Parathyroid adenoma (tissue), 2 donors: ENCODE data around the gene DPYSL4.

Experiments used
- H2AFZ ChIP-seq: fragments of 300-600 bp; sonication (generic); one replicate; pipeline ENCODE4 v1.7.0; 2017; ENCODE audit warnings: antibody characterized with exemption, mild to moderate bottlenecking
- H3K27ac ChIP-seq: fragments of 300-600 bp; sonication (generic); one replicate; pipeline ENCODE4 v1.7.0; 2017
- H3K27me3 ChIP-seq: fragments of 300-600 bp; sonication (generic); one replicate; pipeline ENCODE4 v1.7.0; 2017; ENCODE audit warnings: low read length; ENCODE audit not compliant: control insufficient read depth, insufficient read depth
- H3K36me3 ChIP-seq: fragments of 300-600 bp; sonication (generic); one replicate; pipeline ENCODE4 v1.7.0; 2017; ENCODE audit warnings: low read length; ENCODE audit not compliant: control insufficient read depth, insufficient read depth
- H3K4me1 ChIP-seq: fragments of 300-600 bp; sonication (generic); one replicate; pipeline ENCODE4 v1.7.0; 2017; ENCODE audit warnings: control low read depth
- H3K4me2 ChIP-seq: fragments of 300-600 bp; sonication (generic); one replicate; pipeline ENCODE4 v1.7.0; 2017; ENCODE audit warnings: low read length
- H3K4me3 ChIP-seq: fragments of 300-600 bp; sonication (generic); one replicate; pipeline ENCODE4 v1.7.0; 2017; ENCODE audit warnings: low read depth, low read length
- H3K79me2 ChIP-seq: fragments of 300-600 bp; sonication (generic); one replicate; pipeline ENCODE4 v1.7.0; 2017; ENCODE audit warnings: control low read depth
- H3K9ac ChIP-seq: fragments of 300-600 bp; sonication (generic); one replicate; pipeline ENCODE4 v1.7.0; 2017; ENCODE audit warnings: mild to moderate bottlenecking
- H3K9me3 ChIP-seq: fragments of 300-600 bp; sonication (generic); one replicate; pipeline ENCODE4 v1.7.0; 2017; ENCODE audit warnings: low read length; ENCODE audit not compliant: control insufficient read depth
- CTCF ChIP-seq: fragments of 300-600 bp; sonication (generic); IDR thresholded peaks from one replicate; pipeline ENCODE4 v1.7.0; 2017; ENCODE audit warnings: antibody characterized with exemption, mild to moderate bottlenecking
- donor health status: primary hyperparathyroidism.

The DPYSL4 gene

GRCh38 chr10:132225849-132226205 lies 39.1 kb downstream of the DPYSL4 start:
- Histone ChIP-seq H3K79me2 (no peaks in the 10 kb centered on the region), H3K9me3 (no peaks in the 10 kb centered on the region), H3K4me1 (no peaks in the 10 kb centered on the region), H3K4me3 (no peak overlapping the region), H3K36me3 (no peaks in the 10 kb centered on the region), H2AFZ (no peak overlapping the region), H3K27me3 (no peaks in the 10 kb centered on the region), H3K4me2 (no peak overlapping the region), H3K27ac (no peak overlapping the region), H3K9ac (no peak overlapping the region)
- TF ChIP-seq CTCF: no peak

DNA sequence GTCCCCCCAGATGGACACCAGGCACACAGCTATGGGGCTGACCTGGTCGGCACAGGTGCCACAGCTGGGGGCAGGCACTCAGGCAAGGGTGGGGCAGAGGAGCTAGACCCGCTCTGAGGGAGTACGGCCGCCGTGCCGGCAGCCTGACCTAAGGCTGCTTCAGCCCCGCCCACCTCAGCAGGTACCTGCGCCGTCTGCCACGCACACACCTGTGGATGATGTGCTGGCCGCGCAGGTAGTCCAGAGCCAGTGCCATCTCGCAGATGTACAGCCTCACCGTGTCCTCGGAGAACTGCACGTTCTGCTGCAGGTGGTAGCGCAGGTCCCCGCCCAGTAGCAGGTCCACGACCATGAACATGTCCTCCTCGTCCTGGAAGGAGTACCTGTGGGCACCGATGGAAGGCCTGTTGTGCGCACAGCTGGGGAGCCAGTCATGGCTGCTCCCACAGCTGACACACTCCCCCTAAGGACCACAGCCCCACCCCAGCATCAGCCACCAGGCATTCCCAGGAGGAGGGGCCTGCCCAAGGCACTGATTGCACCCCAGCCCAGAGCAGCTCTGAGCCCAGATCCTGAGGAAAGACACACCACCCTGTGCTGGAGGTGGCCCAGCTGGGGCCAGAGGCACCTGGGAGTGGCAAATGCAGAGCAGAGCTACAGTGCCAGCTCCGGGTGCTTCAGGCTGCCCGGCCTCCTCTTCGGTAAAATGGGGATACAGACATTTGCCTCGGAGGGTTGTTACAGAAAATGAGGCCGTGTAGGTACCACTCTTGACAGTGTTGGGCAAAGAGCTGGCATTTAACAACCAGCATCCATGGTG lies 40.0 kb downstream of the DPYSL4 start:
- no peaks in the 10 kb centered on the region for H3K4me1 ChIP-seq
- no peaks in the 10 kb centered on the region for H3K36me3 ChIP-seq
- no peaks in the 10 kb centered on the region for H3K9me3 ChIP-seq
- no peak overlapping the region for H3K27ac ChIP-seq
- no peaks in the 10 kb centered on the region for H3K27me3 ChIP-seq
- no peak overlapping the region for H2AFZ ChIP-seq
- no peaks in the 10 kb centered on the region for H3K79me2 ChIP-seq
- H3K4me2 ChIP-seq: no peak overlapping the region
- no peak overlapping the region for H3K9ac ChIP-seq
- no peak for TF ChIP-seq CTCF
- no peak overlapping the region for H3K4me3 ChIP-seq

DNA sequence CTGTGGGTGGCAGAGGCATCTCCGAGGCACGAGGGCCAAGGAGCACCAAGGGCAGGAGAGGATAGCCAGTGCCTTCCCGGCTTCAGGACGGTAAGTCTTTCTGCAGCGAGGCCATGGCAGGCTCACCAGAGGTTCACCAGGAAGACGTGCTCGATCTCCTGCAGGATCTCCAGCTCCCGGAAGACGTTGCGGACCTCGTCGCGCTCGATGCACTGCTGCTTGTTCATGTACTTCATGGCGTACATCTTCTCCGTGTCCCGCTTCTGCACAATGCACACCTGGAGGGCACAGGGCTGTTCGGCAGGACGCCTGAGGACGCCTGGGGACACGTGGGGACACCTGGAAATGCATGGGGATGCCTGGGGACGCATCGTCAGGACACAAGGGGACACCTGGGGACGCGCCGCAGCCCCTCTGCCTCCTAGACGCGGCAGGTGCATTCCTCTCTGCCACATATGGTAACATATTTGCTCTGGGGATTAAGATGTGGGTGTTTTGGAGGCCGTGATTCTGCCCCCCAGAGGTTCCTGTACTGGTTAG lies 41.2 kb downstream of the DPYSL4 start:
- no peaks in the 10 kb centered on the region for H3K4me1 ChIP-seq

GRCh38 chr10:132228616-132229015 lies 41.9 kb downstream of the DPYSL4 start:
- no peak overlapping the region for H3K27ac ChIP-seq
- H3K4me1 ChIP-seq: no peaks in the 10 kb centered on the region
- no peak overlapping the region for H3K9ac ChIP-seq

More for the DNA sequence above, 41.2 kb downstream of the DPYSL4 start:
- no peak overlapping the region for H3K4me3 ChIP-seq
- H3K79me2 ChIP-seq: no peaks in the 10 kb centered on the region
- no peak overlapping the region for H2AFZ ChIP-seq
- H3K27ac ChIP-seq: no peak overlapping the region
- H3K27me3 ChIP-seq: no peaks in the 10 kb centered on the region
- H3K36me3 ChIP-seq: no peaks in the 10 kb centered on the region
- H3K9ac ChIP-seq: no peak overlapping the region
- H3K9me3 ChIP-seq: no peaks in the 10 kb centered on the region
- no peak overlapping the region for H3K4me2 ChIP-seq
- no peak for TF ChIP-seq CTCF

More at GRCh38 chr10:132228616-132229015, 41.9 kb downstream of the DPYSL4 start:
- Histone ChIP-seq H3K4me3 (no peak overlapping the region), H3K9me3 (no peaks in the 10 kb centered on the region), H2AFZ (no peak overlapping the region), H3K4me2 (no peak overlapping the region), H3K79me2 (no peaks in the 10 kb centered on the region), H3K27me3 (no peaks in the 10 kb centered on the region), H3K36me3 (no peaks in the 10 kb centered on the region)
- TF ChIP-seq CTCF: no peak
